Naive thymus-derived CD4-positive, alpha-beta T cell (primary cell): Measurements from ENCODE around the gene WSCD2. TPM values are rescaled to one million over a fixed set of nuclear protein-coding genes. Genes with fewer than 3 reads are reported as not detected.

ENCODE experiments used
- ATAC-seq: fragments of 150-1000 bp; cut with Tn5 transposase; 2 replicates; pipeline ENCODE4 v1.10.0; 2021; ENCODE audit warnings: mild to moderate bottlenecking, moderate library complexity
- CTCF ChIA-PET: fragments of 350-600 bp; sonication (Branson Sonifier 250); formaldehyde crosslinking; loops from one replicate; lab custom pipeline; 2021; ENCODE audit warnings: antibody characterized with exemption; lab: Charles Lee
- POLR2A ChIA-PET: fragments of 350-600 bp; sonication (Branson Sonifier 250); formaldehyde crosslinking; loops from one replicate; lab custom pipeline; 2021; ENCODE audit warnings: antibody characterized with exemption, inconsistent platforms; lab: Charles Lee
- DNase-seq, 9 donors: peaks; one replicate each; pipeline versions ENCODE4 v3.0.0 to v3.0.0-alpha.2; 2020 to 2022; ENCODE audit warnings: mixed read lengths in 1 of 9
- H3K27ac ChIP-seq: one replicate; pipeline ENCODE4 v1.7.0; 2013; ENCODE audit warnings: mild to moderate bottlenecking, low read depth, low read length, moderate library complexity
- H3K27me3 ChIP-seq, 2 donors: one replicate each; pipeline ENCODE4 v1.7.0; 2013; ENCODE audit warnings: low read length in 2 of 2, mild to moderate bottlenecking in 2 of 2, moderate library complexity in 2 of 2; ENCODE audit not compliant: control insufficient read depth in 2 of 2, insufficient read depth in 2 of 2
- H3K36me3 ChIP-seq, 3 experiments: 1 replicate in 2 of 3; 2 replicates in 1 of 3; pipeline ENCODE4 v1.7.0; 2013; ENCODE audit warnings: low read length in 3 of 3, mild to moderate bottlenecking in 3 of 3, moderate library complexity in 1 of 3; ENCODE audit not compliant: insufficient read depth in 3 of 3, control insufficient read depth in 2 of 3
- H3K4me1 ChIP-seq, 2 donors: one replicate each; pipeline ENCODE4 v1.7.0; 2013; ENCODE audit warnings: low read length in 2 of 2, mild to moderate bottlenecking in 2 of 2, moderate library complexity in 1 of 2; ENCODE audit not compliant: control insufficient read depth in 2 of 2, insufficient read depth in 2 of 2
- H3K4me3 ChIP-seq: 2 replicates; pipeline ENCODE4 v1.7.0; 2013; ENCODE audit warnings: mild to moderate bottlenecking, low read length
- H3K9me3 ChIP-seq, 3 experiments: 1 replicate in 2 of 3; 2 replicates in 1 of 3; pipeline ENCODE4 v1.7.0; 2013; ENCODE audit warnings: low read length in 3 of 3; ENCODE audit not compliant: control insufficient read depth in 2 of 3
- H3K27ac Mint-ChIP-seq, 9 donors: one replicate each; pipeline ENCODE4 v1.8.0; 2020 to 2022; ENCODE audit warnings: mixed read lengths in 9 of 9, mild to moderate bottlenecking in 8 of 9, moderate library complexity in 5 of 9, inconsistent platforms in 2 of 9
- H3K27me3 Mint-ChIP-seq, 5 donors: one replicate each; pipeline ENCODE4 v1.8.0; 2021 to 2022; ENCODE audit warnings: mixed read lengths in 5 of 5, mild to moderate bottlenecking in 1 of 5
- H3K36me3 Mint-ChIP-seq, 5 donors: one replicate each; pipeline ENCODE4 v1.8.0; 2020 to 2022; ENCODE audit warnings: mixed read lengths in 5 of 5, mild to moderate bottlenecking in 3 of 5, inconsistent platforms in 1 of 5
- H3K4me1 Mint-ChIP-seq, 7 donors: one replicate each; pipeline ENCODE4 v1.8.0; 2020 to 2022; ENCODE audit warnings: mixed read lengths in 7 of 7, mild to moderate bottlenecking in 3 of 7, inconsistent platforms in 1 of 7
- H3K4me3 Mint-ChIP-seq, 10 donors: one replicate each; pipeline ENCODE4 v1.8.0; 2020 to 2022; ENCODE audit warnings: mild to moderate bottlenecking in 10 of 10, mixed read lengths in 10 of 10, moderate library complexity in 6 of 10, inconsistent platforms in 2 of 10
- H3K9me3 Mint-ChIP-seq, 11 donors: one replicate each; pipeline ENCODE4 v1.8.0; 2020 to 2022; ENCODE audit warnings: mixed read lengths in 11 of 11, mild to moderate bottlenecking in 4 of 11, inconsistent platforms in 1 of 11, moderate library complexity in 1 of 11
- intact Hi-C, 2 donors: fragments of 100-400 bp; cut with micrococcal nuclease; formaldehyde crosslinking; loops; one replicate each; pipeline ENCODE4 v1.15.1; 2023
- polyA plus RNA-seq, 2 donors: library from polyadenylated mRNA; unstranded; fragments of 300-500 nt; fragmentation: Illumina TruSeq; gene quantifications; one replicate each; pipeline ENCODE4 v1.2.3, GENCODE V29; 2021
- total RNA-seq, 6 experiments: library from RNA in 5 of 6; stranded (reverse) in 5 of 6; gene quantifications; 1 replicate in 5 of 6; 2 replicates in 1 of 6; pipeline ENCODE4 v1.2.3 and lab custom pipeline; 2021 to 2026

WSCD2 gene
- total and polyA plus RNA-seq, 7 experiments from 2014 or later, result not detected

DNA sequence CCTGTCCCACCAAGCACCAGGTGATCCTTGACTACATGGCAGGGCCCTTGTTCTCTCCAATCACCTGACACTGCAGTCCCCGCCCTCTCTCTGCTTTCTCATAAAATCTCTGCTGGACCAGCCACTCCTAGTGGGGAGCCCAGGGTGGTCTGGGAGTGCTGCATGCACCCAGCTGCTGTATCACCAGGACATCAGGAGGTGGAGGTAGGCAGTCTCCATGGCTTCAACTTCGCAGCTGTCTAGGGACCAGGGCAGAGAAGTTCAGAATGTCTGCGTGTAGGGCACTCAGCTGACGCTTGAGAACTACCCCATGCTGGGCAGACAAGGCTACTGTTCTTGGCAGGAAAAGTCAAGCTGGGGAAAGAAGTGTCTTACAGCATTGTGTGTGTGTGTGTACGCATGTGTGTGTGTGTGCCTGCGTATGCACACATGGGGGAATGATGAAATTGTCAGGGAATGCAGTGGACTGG is 2.6 kb downstream of the WSCD2 start:
- H3K36me3 ChIP-seq, result no peaks in the 10 kb centered on the region
- H3K27me3 Mint-ChIP-seq, result peaks cover 54 to 72% (median 65%) of the 10 kb centered on the region in 5 donors
- ATAC-seq (no peak), DNase-seq (no peak)
- H3K4me3 Mint-ChIP-seq, result no peak overlapping the region
- H3K9me3 ChIP-seq, result no peaks in the 10 kb centered on the region
- ChIA-PET POLR2A (no interaction called here), CTCF (no interaction called here)
- H3K36me3 Mint-ChIP-seq, result peaks cover 0 to 5% (median 0%) of the 10 kb centered on the region in 5 donors
- peaks cover 0 to 6% (median 0%) of the 10 kb centered on the region in 11 donors for H3K9me3 Mint-ChIP-seq
- no peaks in the 10 kb centered on the region for H3K4me1 ChIP-seq
- H3K27me3 ChIP-seq, result peaks cover 0 to 6% of the 10 kb centered on the region in 2 donors
- H3K27ac Mint-ChIP-seq, result no peak overlapping the region
- peaks cover 0 to 6% (median 0%) of the 10 kb centered on the region in 7 donors for H3K4me1 Mint-ChIP-seq
- intact Hi-C loops, result no loop called here
- H3K27ac ChIP-seq, result no peak overlapping the region
- no peak overlapping the region for H3K4me3 ChIP-seq

DNA sequence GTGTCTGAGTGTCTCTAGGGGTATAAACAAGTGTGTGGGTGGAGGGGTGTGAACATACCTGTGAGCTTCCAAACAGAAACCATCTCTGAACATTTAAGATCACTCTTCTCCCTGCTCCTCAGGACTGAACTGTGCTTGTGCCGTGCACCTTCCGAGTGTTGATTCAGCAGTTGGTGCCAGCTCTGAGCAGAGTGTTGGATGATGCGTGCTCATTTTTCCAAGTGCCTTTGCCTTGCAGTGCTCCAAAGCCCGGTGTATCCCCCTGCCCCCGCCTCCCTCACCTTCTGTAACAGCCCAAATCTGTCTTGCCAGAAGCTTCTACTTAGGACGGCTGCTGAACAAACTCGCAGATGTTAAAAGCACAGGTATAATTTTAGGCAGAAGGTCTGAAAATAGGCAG is 4.4 kb downstream of the WSCD2 start:
- no peaks in the 10 kb centered on the region for H3K4me1 ChIP-seq
- H3K27me3 Mint-ChIP-seq, result peaks cover 37 to 54% (median 51%) of the 10 kb centered on the region in 5 donors
- intact Hi-C loops, result no loop called here

DNA sequence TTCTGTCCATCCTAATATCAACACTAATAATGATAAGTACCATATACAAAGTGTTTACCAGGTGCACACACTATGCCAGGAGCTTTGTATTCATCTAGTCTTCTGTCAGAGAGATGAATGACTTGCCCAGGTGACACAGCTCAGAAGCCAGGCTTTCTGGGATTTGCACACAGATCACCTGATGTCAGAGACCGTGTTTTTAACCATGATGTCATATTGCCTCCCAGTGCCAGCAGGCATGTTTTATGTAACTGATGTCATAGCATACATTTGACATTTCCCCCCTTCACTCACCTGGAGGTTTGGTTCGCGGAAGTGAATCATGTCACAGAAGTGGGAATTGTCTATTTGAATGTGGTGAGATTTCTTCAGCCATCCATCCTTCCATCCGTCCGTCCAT is 5.7 kb downstream of the WSCD2 start:
- Histone ChIP-seq H3K4me3 (no peak overlapping the region), H3K27ac (no peak overlapping the region), H3K9me3 (no peaks in the 10 kb centered on the region), H3K4me1 (no peaks in the 10 kb centered on the region), H3K27me3 (no peaks in the 10 kb centered on the region), H3K36me3 (no peaks in the 10 kb centered on the region)
- Mint-ChIP-seq H3K4me1 (peaks cover 0 to 3% (median 0%) of the 10 kb centered on the region in 7 donors), H3K4me3 (no peak overlapping the region), H3K27ac (no peak overlapping the region), H3K9me3 (peaks cover 0 to 4% (median 0%) of the 10 kb centered on the region in 11 donors), H3K27me3 (peaks cover 31 to 50% (median 47%) of the 10 kb centered on the region in 5 donors), H3K36me3 (no peaks in the 10 kb centered on the region)
- ChIA-PET POLR2A (no interaction called here), CTCF (no interaction called here)
- DNase-seq, result no peak
- no peak for ATAC-seq
- intact Hi-C loops, result no loop called here

More for the DNA sequence above, 4.4 kb downstream of the WSCD2 start:
- Histone ChIP-seq H3K36me3 (no peaks in the 10 kb centered on the region), H3K4me3 (no peak overlapping the region), H3K27me3 (peaks cover 0 to 4% of the 10 kb centered on the region in 2 donors), H3K9me3 (no peaks in the 10 kb centered on the region), H3K27ac (no peak overlapping the region)
- POLR2A ChIA-PET, result no interaction called here
- ATAC-seq (no peak), DNase-seq (no peak)
- H3K36me3 Mint-ChIP-seq, result no peaks in the 10 kb centered on the region
- peaks cover 0 to 4% (median 0%) of the 10 kb centered on the region in 11 donors for H3K9me3 Mint-ChIP-seq
- H3K27ac Mint-ChIP-seq, result no peak overlapping the region
- CTCF ChIA-PET, result no interaction called here
- peaks cover 0 to 3% (median 0%) of the 10 kb centered on the region in 7 donors for H3K4me1 Mint-ChIP-seq
- H3K4me3 Mint-ChIP-seq, result no peak overlapping the region

DNA sequence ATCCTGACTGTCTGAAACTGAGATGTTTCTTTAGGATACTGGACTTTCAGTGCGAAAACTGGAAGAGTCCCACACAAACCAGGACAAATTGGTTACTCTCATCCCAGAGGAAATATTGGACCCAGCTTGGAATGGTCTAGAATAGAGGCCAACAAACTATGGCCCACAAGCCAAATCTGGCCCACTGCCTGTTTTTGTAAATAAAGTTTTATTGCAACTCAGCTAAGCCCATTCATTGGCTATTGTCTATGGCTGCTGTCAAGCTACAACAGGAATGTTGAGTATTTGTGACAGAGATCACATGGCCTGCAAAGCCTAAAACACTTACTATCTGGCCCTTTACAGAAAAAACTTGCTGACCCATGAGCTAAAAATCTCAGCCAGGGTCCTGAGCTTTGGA is 6.5 kb downstream of the WSCD2 start:
- Mint-ChIP-seq H3K9me3 (peaks cover 0 to 4% (median 0%) of the 10 kb centered on the region in 11 donors), H3K4me3 (no peak overlapping the region), H3K27ac (no peak overlapping the region), H3K36me3 (no peaks in the 10 kb centered on the region), H3K4me1 (peaks cover 0 to 3% (median 0%) of the 10 kb centered on the region in 7 donors), H3K27me3 (peaks cover 23 to 42% (median 40%) of the 10 kb centered on the region in 5 donors)
- no peak overlapping the region for H3K4me3 ChIP-seq
- ATAC-seq, result no peak
- intact Hi-C loops, result no loop called here
- no peak overlapping the region for H3K27ac ChIP-seq
- no peaks in the 10 kb centered on the region for H3K27me3 ChIP-seq
- H3K4me1 ChIP-seq, result no peaks in the 10 kb centered on the region
- ChIA-PET CTCF (no interaction called here), POLR2A (interaction anchor here (0.6 kb wide), 1 partner anchor 1671 kb away, joined by 3 read pairs; no protein-coding TSS in a partner anchor)
- no peaks in the 10 kb centered on the region for H3K9me3 ChIP-seq
- no peaks in the 10 kb centered on the region for H3K36me3 ChIP-seq
- DNase-seq, result no peak

DNA sequence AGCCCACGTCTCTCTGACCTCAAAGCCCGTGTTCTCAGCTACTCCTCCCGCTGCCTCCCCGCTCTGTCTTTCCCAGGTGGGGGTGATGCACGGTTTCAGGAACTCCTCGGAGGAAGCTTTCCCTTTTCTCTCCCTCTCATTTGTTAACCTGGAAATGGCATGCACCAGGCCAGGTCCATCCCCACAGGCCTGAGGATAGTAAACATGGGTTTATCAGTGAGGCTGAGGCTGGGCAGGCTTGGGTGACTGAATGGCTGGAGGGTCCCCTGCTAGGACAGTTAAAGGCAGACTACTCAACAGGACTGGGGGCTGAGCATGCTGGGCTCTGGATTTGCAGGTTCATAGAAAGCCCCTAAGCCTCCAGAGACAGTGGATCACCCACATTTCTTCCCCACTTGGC is 7.6 kb downstream of the WSCD2 start:
- no peak overlapping the region for H3K27ac Mint-ChIP-seq
- DNase-seq (no peak), ATAC-seq (no peak)
- H3K9me3 Mint-ChIP-seq, result peaks cover 0 to 4% (median 0%) of the 10 kb centered on the region in 11 donors
- H3K4me1 Mint-ChIP-seq, result peaks cover 0 to 2% (median 0%) of the 10 kb centered on the region in 7 donors
- CTCF ChIA-PET, result no interaction called here
- peaks cover 13 to 38% (median 33%) of the 10 kb centered on the region in 5 donors for H3K27me3 Mint-ChIP-seq
- no peaks in the 10 kb centered on the region for H3K36me3 ChIP-seq
- no peaks in the 10 kb centered on the region for H3K36me3 Mint-ChIP-seq
- H3K9me3 ChIP-seq, result no peaks in the 10 kb centered on the region
- no peaks in the 10 kb centered on the region for H3K4me1 ChIP-seq
- no peak overlapping the region for H3K4me3 Mint-ChIP-seq
- POLR2A ChIA-PET, result no interaction called here
- no peaks in the 10 kb centered on the region for H3K27me3 ChIP-seq
- H3K4me3 ChIP-seq, result no peak overlapping the region
- intact Hi-C loops, result no loop called here
- no peak overlapping the region for H3K27ac ChIP-seq

DNA sequence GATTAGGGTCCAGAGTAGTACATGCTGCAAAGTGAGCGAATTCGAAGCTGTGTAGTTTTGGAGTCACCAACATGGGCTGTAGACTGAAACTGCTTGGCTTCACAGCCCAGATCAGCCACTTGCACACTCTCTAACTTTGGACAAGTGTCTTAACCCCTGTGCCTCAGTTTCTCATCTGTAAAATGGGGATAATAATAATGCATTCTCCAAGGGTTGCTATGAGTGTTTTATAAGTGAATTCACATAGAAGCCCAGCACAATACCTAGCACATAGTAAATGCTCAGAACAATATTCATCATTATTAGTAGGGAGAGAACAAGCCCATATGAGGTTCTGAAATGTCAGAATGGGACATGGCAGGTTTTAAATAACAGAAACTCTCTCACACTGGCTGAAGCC is 10.4 kb downstream of the WSCD2 start:
- no peaks in the 10 kb centered on the region for H3K4me1 ChIP-seq
- no peaks in the 10 kb centered on the region for H3K27me3 ChIP-seq
- no peak overlapping the region for H3K4me3 ChIP-seq
- Mint-ChIP-seq H3K4me1 (peaks cover 0 to 2% (median 0%) of the 10 kb centered on the region in 7 donors), H3K4me3 (no peak overlapping the region), H3K27ac (no peak overlapping the region), H3K27me3 (peaks cover 0 to 37% (median 15%) of the 10 kb centered on the region in 5 donors), H3K9me3 (peaks cover 0 to 8% (median 0%) of the 10 kb centered on the region in 11 donors), H3K36me3 (peaks cover 0 to 6% (median 0%) of the 10 kb centered on the region in 5 donors)
- ChIA-PET CTCF (no interaction called here), POLR2A (no interaction called here)
- no peak for ATAC-seq
- H3K27ac ChIP-seq, result no peak overlapping the region
- intact Hi-C loops, result no loop called here
- no peaks in the 10 kb centered on the region for H3K36me3 ChIP-seq
- H3K9me3 ChIP-seq, result no peaks in the 10 kb centered on the region
- no peak for DNase-seq

DNA sequence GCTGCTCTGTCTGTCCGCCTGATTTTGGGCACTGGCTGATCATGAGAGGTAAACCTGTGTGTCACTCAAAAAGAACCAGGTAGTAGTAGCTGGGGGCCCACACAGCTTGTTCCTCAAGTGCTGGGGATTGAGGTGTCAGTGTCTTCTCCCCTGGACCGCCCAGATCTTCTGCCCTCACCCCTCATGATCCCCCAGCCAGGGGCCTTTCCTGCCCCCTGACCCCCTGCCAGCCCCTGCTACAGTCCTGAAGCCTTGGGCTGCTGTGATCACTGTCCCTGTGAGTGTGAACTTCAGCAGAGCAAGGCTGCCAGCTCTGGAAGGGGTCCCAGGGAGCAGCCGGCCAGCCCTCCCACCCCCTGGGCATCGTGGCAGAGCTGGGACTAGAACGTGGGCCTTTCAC is 11.4 kb downstream of the WSCD2 start:
- H3K36me3 Mint-ChIP-seq, result peaks cover 0 to 6% (median 0%) of the 10 kb centered on the region in 5 donors
- H3K4me1 Mint-ChIP-seq, result no peaks in the 10 kb centered on the region
- Histone ChIP-seq H3K36me3 (no peaks in the 10 kb centered on the region), H3K4me3 (no peak overlapping the region), H3K9me3 (no peaks in the 10 kb centered on the region), H3K27ac (no peak overlapping the region), H3K4me1 (no peaks in the 10 kb centered on the region), H3K27me3 (no peaks in the 10 kb centered on the region)
- POLR2A ChIA-PET, result no interaction called here
- peaks cover 0 to 8% (median 0%) of the 10 kb centered on the region in 11 donors for H3K9me3 Mint-ChIP-seq
- CTCF ChIA-PET, result no interaction called here
- DNase-seq (no peak), ATAC-seq (no peak)
- intact Hi-C loops, result no loop called here
- no peak overlapping the region for H3K4me3 Mint-ChIP-seq
- H3K27me3 Mint-ChIP-seq, result peaks cover 0 to 48% (median 8%) of the 10 kb centered on the region in 5 donors
- no peak overlapping the region for H3K27ac Mint-ChIP-seq
